HepG2 (cell line): ENCODE results near the gene TMEM269. TPM values are rescaled to one million over a fixed set of nuclear protein-coding genes. Genes with fewer than 3 reads are reported as not detected.
A peak's percentile ranks its signal among the peaks of the same experiment; 100 is the strongest.

Source experiments
- CHD4 ChIP-seq: fragments of 200-600 bp; sonication (generic); IDR thresholded peaks from 2 replicates; pipeline ENCODE4 v1.7.0; 2017; ENCODE audit warnings: mild to moderate bottlenecking, low read length, borderline replicate concordance
- ELF1 ChIP-seq: sonication (generic); formaldehyde crosslinking; IDR thresholded peaks from 2 replicates; pipeline ENCODE4 v1.4.0; 2020; ENCODE audit warnings: missing genetic modification reagents
- ESRRA ChIP-seq: sonication (generic); formaldehyde crosslinking; IDR thresholded peaks from 2 replicates; pipeline ENCODE4 v1.5.1; 2020; ENCODE audit warnings: mild to moderate bottlenecking, low read depth, missing genetic modification reagents
- HNRNPUL1 ChIP-seq: fragments of 200-400 bp; formaldehyde crosslinking; IDR thresholded peaks from 2 replicates; pipeline ENCODE4 v1.6.1; 2017; ENCODE audit warnings: low read depth, mild to moderate bottlenecking, low read length, moderate library complexity
- PHB2 ChIP-seq: fragments of 450-650 bp; IDR thresholded peaks from 2 replicates; pipeline ENCODE4 v1.6.1; 2018; ENCODE audit not compliant: partially characterized antibody
- ZNF383 ChIP-seq: sonication (generic); formaldehyde crosslinking; IDR thresholded peaks from 2 replicates; pipeline ENCODE4 v1.4.0; 2020; ENCODE audit warnings: missing genetic modification reagents, mild to moderate bottlenecking, borderline replicate concordance
- ZNF703 ChIP-seq: sonication (generic); formaldehyde crosslinking; IDR thresholded peaks from 2 replicates; pipeline ENCODE4 v1.5.1; 2020; ENCODE audit warnings: missing genetic modification reagents, mild to moderate bottlenecking, moderate library complexity, borderline replicate concordance
- polyA plus RNA-seq, 8 experiments: library from polyadenylated mRNA; depleted of rRNA in 3 of 8; stranded (reverse) in 7 of 8; unstranded in 1 of 8; fragments of >200 nt; fragmentation: Illumina TruSeq in 4 of 8; extraction: Trizol in 4 of 8; gene quantifications; 2 replicates each; pipeline versions ENCODE4 v1.2.1 to v1.2.3, GENCODE V29; 2011 to 2016; ENCODE audit warnings: low read depth in 4 of 8, missing spikeins in 1 of 8, mixed read lengths in 1 of 8; ENCODE audit not compliant: insufficient read depth in 1 of 8
- total RNA-seq, 5 experiments: library from RNA; depleted of rRNA; stranded (reverse); fragments of >200 nt; fragmentation: Illumina TruSeq; extraction: Trizol; gene quantifications; 2 replicates each; pipeline ENCODE4 v1.2.3, GENCODE V29; 2016; ENCODE audit warnings: low read depth in 1 of 5
- TF ChIP-seq, protein P1 (sequence below): sonication (generic); formaldehyde crosslinking; IDR thresholded peaks from 2 replicates; pipeline ENCODE4 v1.5.1; 2020; ENCODE audit warnings: mild to moderate bottlenecking, missing genetic modification reagents, borderline replicate concordance
- TF ChIP-seq, protein P2 (sequence below): sonication (generic); formaldehyde crosslinking; IDR thresholded peaks from 2 replicates; pipeline ENCODE4 v1.5.1; 2020; ENCODE audit warnings: mild to moderate bottlenecking, missing genetic modification reagents, moderate library complexity
- TF ChIP-seq, protein P3 (sequence below): IDR thresholded peaks from 2 replicates; pipeline ENCODE4 v1.6.1; 2016; ENCODE audit warnings: low read depth, control low read depth
- TF ChIP-seq, protein P4 (sequence below): sonication (generic); formaldehyde crosslinking; IDR thresholded peaks from 2 replicates; pipeline ENCODE4 v1.8.0; 2023; ENCODE audit warnings: mild to moderate bottlenecking, missing genetic modification reagents
- TF ChIP-seq, protein P5 (sequence below): sonication (generic); formaldehyde crosslinking; IDR thresholded peaks from 2 replicates; pipeline ENCODE4 v1.5.0; 2020; ENCODE audit warnings: missing genetic modification reagents

The TMEM269 gene
- total and polyA plus RNA-seq, 2 of the 13 experiments (the other 11 are each of a cell fraction or from before 2014, with no cell fraction given): 0.15 to 0.21 TPM

DNA sequence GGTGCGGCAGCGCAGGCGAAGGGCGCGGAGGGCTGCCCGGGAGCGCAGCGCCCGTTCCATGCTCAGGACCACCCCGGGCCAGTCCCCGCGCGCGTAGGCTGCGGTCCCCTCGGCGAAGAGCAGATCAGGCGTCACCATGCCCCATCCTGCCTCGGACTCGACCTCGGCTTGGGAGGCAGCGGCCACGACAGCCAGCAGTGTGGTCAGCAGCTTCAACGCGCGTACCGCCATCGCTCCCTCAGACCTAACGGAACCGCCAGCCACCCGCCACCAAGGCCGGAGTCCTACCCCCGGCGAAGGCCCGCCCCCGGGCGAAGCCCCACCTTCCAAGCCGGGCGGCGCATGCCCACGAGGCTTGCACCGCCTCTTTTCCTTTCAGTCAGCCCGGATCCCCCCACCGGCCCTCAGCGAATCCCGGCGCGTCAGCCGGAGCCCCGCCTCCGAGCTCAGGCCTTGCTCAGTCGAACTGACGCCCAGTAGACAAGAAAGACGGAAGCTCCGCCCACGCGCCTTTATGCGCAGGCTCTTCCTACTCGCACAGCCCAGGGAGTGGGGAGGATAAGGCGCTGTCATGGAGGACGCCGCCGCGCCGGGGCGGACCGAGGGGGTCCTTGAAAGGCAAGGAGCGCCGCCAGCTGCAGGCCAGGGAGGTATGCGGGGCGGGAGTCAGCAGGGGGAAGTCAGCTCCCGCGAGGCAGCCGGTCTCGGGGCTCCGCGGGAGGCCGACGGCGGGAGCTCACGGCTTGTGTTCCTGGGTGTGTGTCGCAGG, 17.9 kb upstream of the TMEM269 start, which contains the start of the genes C1orf50 and P3H1 (continued):
- TF ChIP-seq, protein P1, sequence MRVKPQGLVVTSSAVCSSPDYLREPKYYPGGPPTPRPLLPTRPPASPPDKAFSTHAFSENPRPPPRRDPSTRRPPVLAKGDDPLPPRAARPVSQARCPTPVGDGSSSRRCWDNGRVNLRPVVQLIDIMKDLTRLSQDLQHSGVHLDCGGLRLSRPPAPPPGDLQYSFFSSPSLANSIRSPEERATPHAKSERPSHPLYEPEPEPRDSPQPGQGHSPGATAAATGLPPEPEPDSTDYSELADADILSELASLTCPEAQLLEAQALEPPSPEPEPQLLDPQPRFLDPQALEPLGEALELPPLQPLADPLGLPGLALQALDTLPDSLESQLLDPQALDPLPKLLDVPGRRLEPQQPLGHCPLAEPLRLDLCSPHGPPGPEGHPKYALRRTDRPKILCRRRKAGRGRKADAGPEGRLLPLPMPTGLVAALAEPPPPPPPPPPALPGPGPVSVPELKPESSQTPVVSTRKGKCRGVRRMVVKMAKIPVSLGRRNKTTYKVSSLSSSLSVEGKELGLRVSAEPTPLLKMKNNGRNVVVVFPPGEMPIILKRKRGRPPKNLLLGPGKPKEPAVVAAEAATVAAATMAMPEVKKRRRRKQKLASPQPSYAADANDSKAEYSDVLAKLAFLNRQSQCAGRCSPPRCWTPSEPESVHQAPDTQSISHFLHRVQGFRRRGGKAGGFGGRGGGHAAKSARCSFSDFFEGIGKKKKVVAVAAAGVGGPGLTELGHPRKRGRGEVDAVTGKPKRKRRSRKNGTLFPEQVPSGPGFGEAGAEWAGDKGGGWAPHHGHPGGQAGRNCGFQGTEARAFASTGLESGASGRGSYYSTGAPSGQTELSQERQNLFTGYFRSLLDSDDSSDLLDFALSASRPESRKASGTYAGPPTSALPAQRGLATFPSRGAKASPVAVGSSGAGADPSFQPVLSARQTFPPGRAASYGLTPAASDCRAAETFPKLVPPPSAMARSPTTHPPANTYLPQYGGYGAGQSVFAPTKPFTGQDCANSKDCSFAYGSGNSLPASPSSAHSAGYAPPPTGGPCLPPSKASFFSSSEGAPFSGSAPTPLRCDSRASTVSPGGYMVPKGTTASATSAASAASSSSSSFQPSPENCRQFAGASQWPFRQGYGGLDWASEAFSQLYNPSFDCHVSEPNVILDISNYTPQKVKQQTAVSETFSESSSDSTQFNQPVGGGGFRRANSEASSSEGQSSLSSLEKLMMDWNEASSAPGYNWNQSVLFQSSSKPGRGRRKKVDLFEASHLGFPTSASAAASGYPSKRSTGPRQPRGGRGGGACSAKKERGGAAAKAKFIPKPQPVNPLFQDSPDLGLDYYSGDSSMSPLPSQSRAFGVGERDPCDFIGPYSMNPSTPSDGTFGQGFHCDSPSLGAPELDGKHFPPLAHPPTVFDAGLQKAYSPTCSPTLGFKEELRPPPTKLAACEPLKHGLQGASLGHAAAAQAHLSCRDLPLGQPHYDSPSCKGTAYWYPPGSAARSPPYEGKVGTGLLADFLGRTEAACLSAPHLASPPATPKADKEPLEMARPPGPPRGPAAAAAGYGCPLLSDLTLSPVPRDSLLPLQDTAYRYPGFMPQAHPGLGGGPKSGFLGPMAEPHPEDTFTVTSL (CRISPR knock-in tag): no peak
- TF ChIP-seq, protein P2, sequence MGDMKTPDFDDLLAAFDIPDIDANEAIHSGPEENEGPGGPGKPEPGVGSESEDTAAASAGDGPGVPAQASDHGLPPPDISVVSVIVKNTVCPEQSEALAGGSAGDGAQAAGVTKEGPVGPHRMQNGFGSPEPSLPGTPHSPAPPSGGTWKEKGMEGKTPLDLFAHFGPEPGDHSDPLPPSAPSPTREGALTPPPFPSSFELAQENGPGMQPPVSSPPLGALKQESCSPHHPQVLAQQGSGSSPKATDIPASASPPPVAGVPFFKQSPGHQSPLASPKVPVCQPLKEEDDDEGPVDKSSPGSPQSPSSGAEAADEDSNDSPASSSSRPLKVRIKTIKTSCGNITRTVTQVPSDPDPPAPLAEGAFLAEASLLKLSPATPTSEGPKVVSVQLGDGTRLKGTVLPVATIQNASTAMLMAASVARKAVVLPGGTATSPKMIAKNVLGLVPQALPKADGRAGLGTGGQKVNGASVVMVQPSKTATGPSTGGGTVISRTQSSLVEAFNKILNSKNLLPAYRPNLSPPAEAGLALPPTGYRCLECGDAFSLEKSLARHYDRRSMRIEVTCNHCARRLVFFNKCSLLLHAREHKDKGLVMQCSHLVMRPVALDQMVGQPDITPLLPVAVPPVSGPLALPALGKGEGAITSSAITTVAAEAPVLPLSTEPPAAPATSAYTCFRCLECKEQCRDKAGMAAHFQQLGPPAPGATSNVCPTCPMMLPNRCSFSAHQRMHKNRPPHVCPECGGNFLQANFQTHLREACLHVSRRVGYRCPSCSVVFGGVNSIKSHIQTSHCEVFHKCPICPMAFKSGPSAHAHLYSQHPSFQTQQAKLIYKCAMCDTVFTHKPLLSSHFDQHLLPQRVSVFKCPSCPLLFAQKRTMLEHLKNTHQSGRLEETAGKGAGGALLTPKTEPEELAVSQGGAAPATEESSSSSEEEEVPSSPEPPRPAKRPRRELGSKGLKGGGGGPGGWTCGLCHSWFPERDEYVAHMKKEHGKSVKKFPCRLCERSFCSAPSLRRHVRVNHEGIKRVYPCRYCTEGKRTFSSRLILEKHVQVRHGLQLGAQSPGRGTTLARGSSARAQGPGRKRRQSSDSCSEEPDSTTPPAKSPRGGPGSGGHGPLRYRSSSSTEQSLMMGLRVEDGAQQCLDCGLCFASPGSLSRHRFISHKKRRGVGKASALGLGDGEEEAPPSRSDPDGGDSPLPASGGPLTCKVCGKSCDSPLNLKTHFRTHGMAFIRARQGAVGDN (CRISPR knock-in tag): peak; percentile 76
- TF ChIP-seq ESRRA (CRISPR knock-in tag) (no peak), ELF1 (CRISPR knock-in tag) (peak; percentile 89), PHB2 (no peak), HNRNPUL1 (no peak), ZNF383 (CRISPR knock-in tag) (no peak), ZNF703 (CRISPR knock-in tag) (no peak), CHD4 (no peak)
- TF ChIP-seq, protein P3, sequence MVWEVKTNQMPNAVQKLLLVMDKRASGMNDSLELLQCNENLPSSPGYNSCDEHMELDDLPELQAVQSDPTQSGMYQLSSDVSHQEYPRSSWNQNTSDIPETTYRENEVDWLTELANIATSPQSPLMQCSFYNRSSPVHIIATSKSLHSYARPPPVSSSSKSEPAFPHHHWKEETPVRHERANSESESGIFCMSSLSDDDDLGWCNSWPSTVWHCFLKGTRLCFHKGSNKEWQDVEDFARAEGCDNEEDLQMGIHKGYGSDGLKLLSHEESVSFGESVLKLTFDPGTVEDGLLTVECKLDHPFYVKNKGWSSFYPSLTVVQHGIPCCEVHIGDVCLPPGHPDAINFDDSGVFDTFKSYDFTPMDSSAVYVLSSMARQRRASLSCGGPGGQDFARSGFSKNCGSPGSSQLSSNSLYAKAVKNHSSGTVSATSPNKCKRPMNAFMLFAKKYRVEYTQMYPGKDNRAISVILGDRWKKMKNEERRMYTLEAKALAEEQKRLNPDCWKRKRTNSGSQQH (CRISPR knock-in tag): peak; percentile 58; the same call in 1 of the 2 replicates
- TF ChIP-seq, protein P4, sequence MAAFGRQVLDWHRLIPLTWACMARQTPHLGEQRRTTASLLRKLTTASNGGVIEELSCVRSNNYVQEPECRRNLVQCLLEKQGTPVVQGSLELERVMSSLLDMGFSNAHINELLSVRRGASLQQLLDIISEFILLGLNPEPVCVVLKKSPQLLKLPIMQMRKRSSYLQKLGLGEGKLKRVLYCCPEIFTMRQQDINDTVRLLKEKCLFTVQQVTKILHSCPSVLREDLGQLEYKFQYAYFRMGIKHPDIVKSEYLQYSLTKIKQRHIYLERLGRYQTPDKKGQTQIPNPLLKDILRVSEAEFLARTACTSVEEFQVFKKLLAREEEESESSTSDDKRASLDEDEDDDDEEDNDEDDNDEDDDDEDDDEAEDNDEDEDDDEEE (CRISPR knock-in tag): peak; percentile 69; the same call in 1 of the 2 replicates
- TF ChIP-seq, protein P5, sequence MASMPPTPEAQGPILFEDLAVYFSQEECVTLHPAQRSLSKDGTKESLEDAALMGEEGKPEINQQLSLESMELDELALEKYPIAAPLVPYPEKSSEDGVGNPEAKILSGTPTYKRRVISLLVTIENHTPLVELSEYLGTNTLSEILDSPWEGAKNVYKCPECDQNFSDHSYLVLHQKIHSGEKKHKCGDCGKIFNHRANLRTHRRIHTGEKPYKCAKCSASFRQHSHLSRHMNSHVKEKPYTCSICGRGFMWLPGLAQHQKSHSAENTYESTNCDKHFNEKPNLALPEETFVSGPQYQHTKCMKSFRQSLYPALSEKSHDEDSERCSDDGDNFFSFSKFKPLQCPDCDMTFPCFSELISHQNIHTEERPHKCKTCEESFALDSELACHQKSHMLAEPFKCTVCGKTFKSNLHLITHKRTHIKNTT (CRISPR knock-in tag): no peak
